Measurements from ENCODE around the gene TGM5. TPM values are rescaled to one million over a fixed set of nuclear protein-coding genes. Genes with fewer than 3 reads are reported as not detected.

TGM5 gene
- total RNA-seq, 4 donors from 2014 or later = 12.1 TPM; not detected in 3

DNA sequence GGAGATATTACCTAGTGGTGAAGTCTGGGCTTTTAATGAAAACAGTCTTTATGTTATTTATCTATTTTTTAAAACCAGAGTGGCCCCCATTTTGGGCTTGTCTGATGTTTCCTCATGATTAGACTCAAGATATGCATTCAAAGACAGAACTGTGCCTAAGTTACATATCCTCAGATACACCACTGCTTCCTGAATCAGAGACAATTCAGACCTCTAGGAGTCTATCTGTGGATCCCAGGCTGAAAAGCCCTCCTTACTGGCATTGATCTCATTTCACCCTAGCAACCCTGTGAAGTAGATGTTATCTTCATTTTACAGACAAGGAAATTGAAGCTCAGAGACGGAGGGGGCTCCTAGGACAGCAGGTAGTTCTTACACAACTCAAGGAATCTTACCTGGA is 16.8 kb upstream of the TGM5 start:
- intact Hi-C loops (cut with DNase I; ENCODE audit: low total_unique reads) = loop anchor here (10.0 kb wide), 1 partner anchor 59 kb away; the partner anchor contains the start of gene EPB42
- H3K4me1 ChIP-seq = no peaks in the 10 kb centered on the region
- TF ChIP-seq, protein P1, sequence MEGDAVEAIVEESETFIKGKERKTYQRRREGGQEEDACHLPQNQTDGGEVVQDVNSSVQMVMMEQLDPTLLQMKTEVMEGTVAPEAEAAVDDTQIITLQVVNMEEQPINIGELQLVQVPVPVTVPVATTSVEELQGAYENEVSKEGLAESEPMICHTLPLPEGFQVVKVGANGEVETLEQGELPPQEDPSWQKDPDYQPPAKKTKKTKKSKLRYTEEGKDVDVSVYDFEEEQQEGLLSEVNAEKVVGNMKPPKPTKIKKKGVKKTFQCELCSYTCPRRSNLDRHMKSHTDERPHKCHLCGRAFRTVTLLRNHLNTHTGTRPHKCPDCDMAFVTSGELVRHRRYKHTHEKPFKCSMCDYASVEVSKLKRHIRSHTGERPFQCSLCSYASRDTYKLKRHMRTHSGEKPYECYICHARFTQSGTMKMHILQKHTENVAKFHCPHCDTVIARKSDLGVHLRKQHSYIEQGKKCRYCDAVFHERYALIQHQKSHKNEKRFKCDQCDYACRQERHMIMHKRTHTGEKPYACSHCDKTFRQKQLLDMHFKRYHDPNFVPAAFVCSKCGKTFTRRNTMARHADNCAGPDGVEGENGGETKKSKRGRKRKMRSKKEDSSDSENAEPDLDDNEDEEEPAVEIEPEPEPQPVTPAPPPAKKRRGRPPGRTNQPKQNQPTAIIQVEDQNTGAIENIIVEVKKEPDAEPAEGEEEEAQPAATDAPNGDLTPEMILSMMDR (IDR thresholded peaks at IDR 0.05) = no peak
- no peak for TF ChIP-seq POLR2AphosphoS5 (IDR thresholded peaks at IDR 0.05)
- TF ChIP-seq POLR2A (IDR thresholded peaks at IDR 0.05) = no peak
- TF ChIP-seq EP300 (IDR thresholded peaks at IDR 0.05; ENCODE audit: low read depth) = no peak
- H3K27me3 ChIP-seq = peaks cover 9% of the 10 kb centered on the region
- in situ Hi-C loops (cut with MboI; ENCODE audit: low pct_ligation_motif_present in 1 of 4, low pct_unique_long_range_greater_than_20kb in 1 of 4, low sequenced_read_pairs in 3 of 4) = loop anchor here in 2 of 4 donors (5.0 to 25.0 kb wide), 2 partner anchors 51 to 571 kb away; no protein-coding TSS in a partner anchor
- 58% methylated on average over 1 of the region's 1 CpG; no CpG with 5 or more reads in 1 of the 2 donors for WGBS, 2 donors (ENCODE audit: low coverage in 1 of 2)
- DNase-seq = no peak
- no peak overlapping the region for H3K4me3 ChIP-seq
- H3K36me3 ChIP-seq = no peaks in the 10 kb centered on the region
- H3K27ac ChIP-seq = no peak overlapping the region
- H3K9me3 ChIP-seq = no peaks in the 10 kb centered on the region

DNA sequence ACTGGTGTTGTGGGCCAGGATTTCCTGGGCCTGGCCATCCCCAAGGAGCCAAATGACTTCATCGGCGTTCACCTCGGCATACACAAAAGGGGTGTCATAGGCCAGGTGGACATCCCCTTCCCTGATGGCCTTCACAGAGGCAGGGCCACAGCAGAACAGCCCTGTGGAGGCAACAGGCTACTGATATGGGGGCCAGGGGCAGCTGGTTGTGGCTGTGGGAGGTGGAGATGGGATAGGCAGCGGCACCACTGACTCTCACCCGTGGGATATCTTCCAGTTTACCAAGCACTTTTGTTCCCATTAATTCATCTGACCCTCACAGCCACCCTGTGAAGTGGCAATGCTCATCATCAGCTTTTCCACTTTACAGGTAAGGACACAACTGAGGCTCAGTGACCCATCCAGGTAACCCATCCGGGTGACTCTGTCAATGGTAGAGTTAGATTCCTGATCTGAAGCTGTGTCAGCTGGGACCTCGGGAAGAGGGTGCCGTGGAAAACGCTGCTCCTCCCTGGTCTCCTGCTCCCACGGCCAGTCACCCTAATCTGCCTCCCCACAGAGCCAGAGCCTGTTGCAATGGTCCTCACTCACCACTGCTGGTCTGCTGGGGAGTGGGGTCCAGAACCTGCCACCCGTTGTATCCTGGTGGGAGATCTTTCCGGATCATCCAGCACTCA is 15.3 kb upstream of the TGM5 start:
- Histone ChIP-seq H3K4me3 (no peak overlapping the region), H3K27ac (no peak overlapping the region), H3K36me3 (no peaks in the 10 kb centered on the region), H3K27me3 (peaks cover 9% of the 10 kb centered on the region), H3K9me3 (no peaks in the 10 kb centered on the region), H3K4me1 (no peaks in the 10 kb centered on the region)
- DNase-seq = no peak
- intact Hi-C loops (cut with DNase I; ENCODE audit: low total_unique reads) (loop anchor here (10.0 kb wide), 1 partner anchor 57 kb away; the partner anchor contains the start of gene EPB42), in situ Hi-C loops (cut with MboI; ENCODE audit: low pct_ligation_motif_present in 1 of 4, low pct_unique_long_range_greater_than_20kb in 1 of 4, low sequenced_read_pairs in 3 of 4) (loop anchor here in 2 of 4 donors (5.0 to 25.0 kb wide), 2 partner anchors 50 to 570 kb away; no protein-coding TSS in a partner anchor)
- no peak for TF ChIP-seq EP300 (IDR thresholded peaks at IDR 0.05; ENCODE audit: low read depth)
- TF ChIP-seq, protein P1 (IDR thresholded peaks at IDR 0.05) = no peak
- no peak for TF ChIP-seq POLR2AphosphoS5 (IDR thresholded peaks at IDR 0.05)
- TF ChIP-seq POLR2A (IDR thresholded peaks at IDR 0.05) = no peak
- WGBS, 2 donors (ENCODE audit: low coverage in 1 of 2) = 87% methylated on average over 12 of the region's 12 CpGs; no CpG with 5 or more reads in 1 of the 2 donors

DNA sequence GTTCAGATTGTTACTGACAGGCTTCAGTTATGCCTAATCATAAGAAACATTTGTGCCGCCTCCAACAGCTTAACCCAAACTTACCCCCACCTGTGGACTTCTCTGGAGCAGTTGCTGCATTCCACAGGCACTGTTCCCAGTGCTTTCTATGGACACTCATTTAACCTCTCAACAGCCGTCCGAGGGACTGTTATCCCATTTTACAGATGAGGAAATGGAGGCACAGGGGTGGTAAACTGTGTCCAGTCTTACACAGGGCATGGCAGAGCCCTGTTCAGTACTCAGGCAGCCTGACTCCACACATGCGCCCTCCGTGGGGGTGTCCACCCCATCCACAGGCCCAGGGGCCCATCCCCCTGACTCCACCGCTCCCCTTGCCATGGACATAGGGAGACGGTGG is 14.3 kb upstream of the TGM5 start:
- WGBS, 2 donors (ENCODE audit: low coverage in 1 of 2) = 87% methylated on average over 7 of the region's 7 CpGs; no CpG with 5 or more reads in 1 of the 2 donors
- H3K36me3 ChIP-seq = no peaks in the 10 kb centered on the region
- DNase-seq = no peak
- H3K9me3 ChIP-seq = no peaks in the 10 kb centered on the region
- no peak overlapping the region for H3K27ac ChIP-seq
- intact Hi-C loops (cut with DNase I; ENCODE audit: low total_unique reads) = loop anchor here (10.0 kb wide), 1 partner anchor 56 kb away; the partner anchor contains the start of gene EPB42
- peaks cover 10% of the 10 kb centered on the region for H3K27me3 ChIP-seq
- no peak overlapping the region for H3K4me3 ChIP-seq
- in situ Hi-C loops (cut with MboI; ENCODE audit: low pct_ligation_motif_present in 1 of 4, low pct_unique_long_range_greater_than_20kb in 1 of 4, low sequenced_read_pairs in 3 of 4) = loop anchor here in 2 of 4 donors (5.0 to 25.0 kb wide), 2 partner anchors 49 to 569 kb away; no protein-coding TSS in a partner anchor
- TF ChIP-seq POLR2A (IDR thresholded peaks at IDR 0.05) (no peak), EP300 (IDR thresholded peaks at IDR 0.05; ENCODE audit: low read depth) (no peak), POLR2AphosphoS5 (IDR thresholded peaks at IDR 0.05) (no peak)
- TF ChIP-seq, protein P1 (IDR thresholded peaks at IDR 0.05) = no peak
- no peaks in the 10 kb centered on the region for H3K4me1 ChIP-seq

DNA sequence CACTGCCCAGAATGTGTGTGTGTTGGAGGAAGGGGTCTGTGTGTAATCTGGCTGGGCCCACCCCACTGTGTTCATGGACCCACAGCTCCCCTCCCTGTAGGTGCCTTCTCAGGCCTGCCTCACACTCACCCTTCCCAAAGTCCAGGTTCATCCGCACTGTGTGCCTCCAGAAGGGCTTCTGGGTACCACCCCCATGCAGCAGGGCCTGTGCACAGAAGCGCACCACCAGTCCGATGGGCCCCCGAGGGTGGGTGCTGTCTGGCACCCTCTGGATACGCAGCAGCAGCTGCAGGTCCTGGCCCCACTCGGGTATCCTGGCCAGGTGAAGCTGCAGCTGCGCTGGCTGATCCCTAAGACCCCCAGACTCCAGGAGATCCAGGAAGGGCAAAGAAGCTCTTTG is 12.8 kb upstream of the TGM5 start:
- DNase-seq = no peak
- TF ChIP-seq, protein P1 (IDR thresholded peaks at IDR 0.05) = no peak
- TF ChIP-seq POLR2AphosphoS5 (IDR thresholded peaks at IDR 0.05) (no peak), EP300 (IDR thresholded peaks at IDR 0.05; ENCODE audit: low read depth) (no peak)
- no peaks in the 10 kb centered on the region for H3K9me3 ChIP-seq
- H3K27me3 ChIP-seq = peaks cover 9% of the 10 kb centered on the region
- H3K36me3 ChIP-seq = no peaks in the 10 kb centered on the region
- WGBS, 2 donors (ENCODE audit: low coverage in 1 of 2) = 83% methylated on average over 7 of the region's 7 CpGs; no CpG with 5 or more reads in 1 of the 2 donors
- H3K4me1 ChIP-seq = no peaks in the 10 kb centered on the region
- H3K4me3 ChIP-seq = no peak overlapping the region
- H3K27ac ChIP-seq = no peak overlapping the region
- in situ Hi-C loops (cut with MboI; ENCODE audit: low pct_ligation_motif_present in 1 of 4, low pct_unique_long_range_greater_than_20kb in 1 of 4, low sequenced_read_pairs in 3 of 4) = loop anchor here in 1 of 4 donors (5.0 to 25.0 kb wide), 2 partner anchors 52 to 567 kb away; no protein-coding TSS in a partner anchor
- intact Hi-C loops (cut with DNase I; ENCODE audit: low total_unique reads) = no loop called here

All from transverse colon (tissue), 4 donors.